Liver (tissue), 3 donors: ENCODE results near the gene S100A4.

Source experiments
- CTCF ChIP-seq: fragments of 150-350 bp; IDR thresholded peaks from 2 replicates; pipeline ENCODE4 v1.5.1; 2017; ENCODE audit warnings: improper control_type of control experiment, low read depth, low read length; ENCODE audit not compliant: missing input control
- GABPA ChIP-seq, 2 donors: IDR thresholded peaks in 1 of 2; conservative IDR thresholded peaks in 1 of 2; 2 replicates each; pipeline ENCODE4 v1.6.1; 2016; ENCODE audit warnings: antibody characterized with exemption in 2 of 2, mild to moderate bottlenecking in 1 of 2, moderate library complexity in 1 of 2
- MAX ChIP-seq: IDR thresholded peaks from 2 replicates; pipeline ENCODE4 v1.6.1; 2016; ENCODE audit warnings: antibody characterized with exemption
- RAD21 ChIP-seq, 2 donors: IDR thresholded peaks; 2 replicates each; pipeline ENCODE4 v1.6.1; 2016; ENCODE audit warnings: antibody characterized with exemption in 2 of 2, mild to moderate bottlenecking in 2 of 2
- SP1 ChIP-seq: IDR thresholded peaks from 2 replicates; pipeline ENCODE4 v1.6.1; 2018; ENCODE audit warnings: antibody characterized with exemption, mild to moderate bottlenecking
- TAF1 ChIP-seq: conservative IDR thresholded peaks from 2 replicates; pipeline ENCODE4 v1.6.1; 2016; ENCODE audit warnings: antibody characterized with exemption, mild to moderate bottlenecking
- donor health status: healthy.
- donor health status: healthy.

GRCh38 chr1:153588482-153588881 is 42.9 kb upstream of the S100A4 start:
- TF ChIP-seq TAF1 (no peak), CTCF (no peak), RAD21 (IDR thresholded peaks at IDR 0.05) (no peak), SP1 (no peak), MAX (no peak), GABPA (IDR thresholded peaks at IDR 0.05 in 1 of 2, conservative IDR thresholded peaks at IDR 0.05 in 1 of 2) (no peak)
